Measurements from ENCODE around the gene GPX6.
"Not testable (repeated sequence)": the region's sequence is repeated elsewhere in the genome, so short reads cannot be mapped to it uniquely, and the experiment has no call there.

GPX6 gene

DNA sequence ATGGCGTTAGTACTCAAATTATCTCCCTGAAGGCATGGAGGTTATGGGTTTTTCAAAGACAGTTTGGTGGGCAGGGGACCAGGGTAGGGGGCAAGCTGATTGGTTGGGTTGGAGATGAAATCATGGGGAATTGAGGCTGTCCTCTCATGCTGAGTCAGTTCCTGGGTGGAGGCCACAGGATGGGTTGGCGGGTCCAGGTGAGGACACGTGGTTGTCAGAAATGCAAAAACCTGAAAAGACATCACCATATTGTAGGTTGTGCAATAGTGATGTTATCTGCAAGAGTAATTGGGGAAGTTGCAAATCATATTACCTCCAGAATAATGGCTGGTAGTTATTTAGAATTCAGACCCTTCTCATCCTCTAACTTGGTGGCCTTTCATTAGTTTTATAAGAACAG, 30.1 kb downstream of the GPX6 start:
- Mint-ChIP-seq H3K27me3 (ENCODE audit: low read depth) (peaks cover 52% of the 10 kb centered on the region), H3K4me3 (no peak overlapping the region), H3K9me3 (no peaks in the 10 kb centered on the region), H3K27ac (no peak overlapping the region), H3K4me1 (ENCODE audit: low read depth) (peaks cover 10% of the 10 kb centered on the region), H3K36me3 (ENCODE audit: low read depth) (no peaks in the 10 kb centered on the region)
- DNase-seq (ENCODE audit: low spot score) = no peak

DNA sequence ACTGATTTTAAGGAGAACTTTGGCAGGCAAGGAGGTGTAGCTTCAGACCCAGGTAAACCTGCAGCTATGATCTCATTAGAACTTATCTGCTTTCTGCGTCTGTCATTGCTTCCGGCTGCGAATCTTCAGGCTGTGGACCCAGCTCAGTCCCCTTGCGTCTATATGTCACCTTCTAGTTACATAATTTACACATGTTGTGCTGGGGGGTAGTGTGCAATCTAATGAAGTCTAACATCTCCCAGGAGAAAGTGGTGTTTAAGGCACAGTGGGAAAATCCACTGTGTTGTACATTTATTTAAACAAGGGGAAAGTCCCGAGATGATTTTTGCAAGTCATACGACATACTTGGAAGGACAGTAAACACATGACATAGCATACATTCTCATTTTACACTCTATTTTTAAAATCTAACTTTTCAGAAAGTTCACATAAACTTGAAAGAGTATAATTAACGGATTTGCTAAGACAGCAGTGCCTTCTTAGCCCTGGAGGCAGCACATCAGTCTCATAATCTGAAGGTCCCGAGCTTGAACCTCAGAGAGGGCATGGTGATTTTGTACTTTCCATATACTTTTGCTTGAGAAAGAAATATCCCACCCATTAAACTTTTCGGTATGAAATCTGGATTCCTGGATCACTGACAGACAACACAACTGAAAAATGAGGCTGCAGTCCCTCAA, 35.2 kb downstream of the GPX6 start:
- Mint-ChIP-seq H3K27ac (no peak overlapping the region), H3K4me3 (no peak overlapping the region), H3K4me1 (ENCODE audit: low read depth) (peaks cover 7% of the 10 kb centered on the region), H3K9me3 (no peaks in the 10 kb centered on the region), H3K27me3 (ENCODE audit: low read depth) (peaks cover 69% of the 10 kb centered on the region), H3K36me3 (ENCODE audit: low read depth) (no peaks in the 10 kb centered on the region)
- DNase-seq (ENCODE audit: low spot score) = no peak

DNA sequence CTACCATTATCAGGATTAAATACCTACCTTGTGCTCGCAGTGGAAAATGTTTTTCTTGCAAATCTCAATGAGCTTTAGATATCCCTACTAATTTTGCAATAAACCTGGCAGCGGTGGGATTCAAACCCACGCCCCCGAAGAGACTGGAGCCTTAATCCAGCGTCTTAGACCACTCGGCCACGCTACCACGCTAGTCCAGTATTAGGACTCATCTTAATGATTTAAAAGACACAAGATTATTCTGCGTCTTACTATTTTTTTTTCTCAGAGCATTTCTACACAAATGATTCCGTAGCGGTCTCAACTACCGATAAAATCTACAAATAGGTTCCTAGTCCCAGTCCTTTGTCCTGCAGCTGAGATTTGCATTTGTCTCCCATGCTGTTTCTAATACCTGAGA, 37.1 kb downstream of the GPX6 start:
- no peak for DNase-seq (ENCODE audit: low spot score)
- Mint-ChIP-seq H3K4me1 (ENCODE audit: low read depth) (peaks cover 16% of the 10 kb centered on the region), H3K4me3 (peak overlapping the region; percentile 30), H3K9me3 (no peaks in the 10 kb centered on the region), H3K27me3 (ENCODE audit: low read depth) (peaks cover 83% of the 10 kb centered on the region), H3K27ac (no peak overlapping the region), H3K36me3 (ENCODE audit: low read depth) (no peaks in the 10 kb centered on the region)

DNA sequence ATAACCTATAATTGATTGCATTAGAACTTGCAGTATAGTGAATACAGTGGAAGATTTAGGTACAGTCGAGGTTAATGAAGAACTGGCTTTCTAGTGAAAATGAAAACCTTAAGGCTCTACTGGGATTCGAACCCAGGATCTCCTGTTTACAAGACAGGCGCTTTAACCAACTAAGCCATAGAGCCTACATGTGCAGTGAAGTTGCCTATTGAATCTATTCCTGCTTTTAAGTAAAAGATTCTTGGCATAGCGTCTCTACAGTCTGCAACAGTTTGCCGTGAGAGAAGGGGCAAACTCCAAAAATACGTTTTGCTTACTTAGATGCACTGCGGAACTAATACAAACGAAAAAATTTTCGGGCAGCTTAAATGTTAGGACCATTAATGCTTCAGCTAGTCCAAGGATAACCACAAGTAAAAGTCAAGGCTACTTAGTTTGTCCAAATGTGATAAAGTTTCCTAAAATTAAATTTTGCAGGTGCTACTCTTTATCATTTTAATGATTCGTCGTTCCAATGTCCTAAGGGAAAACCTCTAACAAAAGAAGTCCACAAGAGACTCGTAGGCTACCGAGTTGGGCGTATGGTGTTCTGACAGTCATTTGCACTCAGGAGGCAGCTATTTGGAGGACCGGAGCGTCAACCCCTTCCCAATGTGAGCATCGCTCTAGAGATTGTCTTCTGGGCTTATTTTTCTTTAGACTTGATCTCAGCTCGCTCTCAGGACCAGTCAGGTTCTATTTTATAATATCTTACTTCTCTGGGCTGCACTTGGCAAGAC, 41.0 kb downstream of the GPX6 start:
- Mint-ChIP-seq H3K36me3 (ENCODE audit: low read depth) (no peaks in the 10 kb centered on the region), H3K27me3 (ENCODE audit: low read depth) (peaks cover 62% of the 10 kb centered on the region), H3K27ac (no peak overlapping the region), H3K4me1 (ENCODE audit: low read depth) (peaks cover 16% of the 10 kb centered on the region), H3K9me3 (no peaks in the 10 kb centered on the region), H3K4me3 (peak overlapping the region; percentile 72)
- DNase-seq (ENCODE audit: low spot score) = peak; percentile 10

DNA sequence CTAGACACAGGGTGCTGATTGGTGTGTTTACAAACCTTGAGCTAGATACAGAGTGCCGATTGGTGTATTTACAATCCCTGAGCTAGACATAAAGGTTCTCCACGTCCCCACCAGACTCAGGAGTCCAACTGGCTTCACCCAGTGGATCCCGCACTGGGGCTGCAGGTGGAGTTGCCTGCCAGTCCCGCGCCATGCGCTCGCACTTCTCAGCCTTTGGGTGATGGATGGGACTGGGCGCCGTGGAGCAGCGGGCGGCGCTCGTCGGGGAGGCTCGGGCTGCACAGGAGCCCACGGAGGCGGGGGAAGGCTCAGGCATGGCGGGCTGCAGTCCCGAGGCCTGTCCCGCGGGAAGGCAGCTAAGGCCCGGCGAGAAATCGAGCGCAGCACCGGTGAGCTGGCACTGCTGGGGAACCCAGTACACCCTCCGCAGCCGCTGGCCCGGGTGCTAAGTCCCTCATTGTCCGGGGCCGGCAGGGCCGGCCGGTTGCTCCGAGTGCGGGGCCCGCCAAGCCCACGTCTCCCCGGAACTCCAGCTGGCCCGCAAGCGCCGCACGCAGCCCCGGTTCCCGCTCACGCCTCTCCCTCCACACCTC, 46.3 kb downstream of the GPX6 start:
- peaks cover 51% of the 10 kb centered on the region for H3K27me3 Mint-ChIP-seq (ENCODE audit: low read depth)
- H3K27ac Mint-ChIP-seq; H3K9me3 Mint-ChIP-seq; DNase-seq (ENCODE audit: low spot score); H3K4me3 Mint-ChIP-seq; H3K36me3 Mint-ChIP-seq (ENCODE audit: low read depth); H3K4me1 Mint-ChIP-seq (ENCODE audit: low read depth): not testable (repeated sequence)

DNA sequence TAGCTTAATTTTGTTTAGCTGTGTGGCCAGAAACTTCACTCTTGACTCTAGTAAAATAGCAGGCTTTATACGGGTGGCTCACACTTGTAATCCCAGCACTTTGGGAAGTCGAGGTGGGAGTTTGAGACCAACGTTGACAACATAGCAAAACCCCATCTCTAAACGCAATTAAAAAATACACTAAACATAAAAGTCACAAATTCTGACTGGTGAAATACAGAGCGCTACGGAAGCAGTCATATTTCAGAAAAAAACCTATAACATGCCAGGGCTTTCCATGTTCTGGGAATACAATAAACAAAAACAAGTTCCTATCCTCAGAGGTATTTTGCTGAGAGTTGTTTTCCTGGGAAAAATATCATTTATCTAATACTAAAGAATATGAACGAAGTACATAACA, 47.5 kb downstream of the GPX6 start:
- no peak for DNase-seq (ENCODE audit: low spot score)
- Mint-ChIP-seq H3K27ac (no peak overlapping the region), H3K4me3 (no peak overlapping the region), H3K4me1 (ENCODE audit: low read depth) (peaks cover 3% of the 10 kb centered on the region), H3K36me3 (ENCODE audit: low read depth) (no peaks in the 10 kb centered on the region), H3K27me3 (ENCODE audit: low read depth) (peaks cover 50% of the 10 kb centered on the region), H3K9me3 (no peaks in the 10 kb centered on the region)

DNA sequence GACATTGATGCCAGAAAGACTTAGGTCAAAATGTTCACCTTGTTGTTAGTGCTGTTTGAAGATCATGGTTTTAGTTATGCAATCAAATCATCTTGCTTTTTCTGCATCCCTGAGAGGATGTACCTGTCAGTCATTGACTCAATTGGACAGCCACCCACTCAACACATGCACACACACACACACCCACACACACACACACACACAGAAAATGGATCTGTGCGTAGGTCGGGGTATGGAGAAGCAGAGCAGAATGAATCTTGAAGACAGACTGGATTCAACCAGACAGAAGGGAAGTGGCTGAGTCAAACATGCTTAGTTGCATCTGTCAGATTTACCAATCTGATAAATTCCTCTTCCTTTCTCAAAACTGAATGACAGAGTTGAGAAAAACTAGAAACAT, 53.2 kb downstream of the GPX6 start:
- peaks cover 15% of the 10 kb centered on the region for H3K4me1 Mint-ChIP-seq (ENCODE audit: low read depth)
- DNase-seq (ENCODE audit: low spot score) = peak; percentile 51
- no peak overlapping the region for H3K27ac Mint-ChIP-seq
- H3K36me3 Mint-ChIP-seq (ENCODE audit: low read depth) = no peaks in the 10 kb centered on the region
- H3K27me3 Mint-ChIP-seq (ENCODE audit: low read depth) = peaks cover 71% of the 10 kb centered on the region
- H3K9me3 Mint-ChIP-seq = no peaks in the 10 kb centered on the region
- H3K4me3 Mint-ChIP-seq = peak overlapping the region; percentile 41

DNA sequence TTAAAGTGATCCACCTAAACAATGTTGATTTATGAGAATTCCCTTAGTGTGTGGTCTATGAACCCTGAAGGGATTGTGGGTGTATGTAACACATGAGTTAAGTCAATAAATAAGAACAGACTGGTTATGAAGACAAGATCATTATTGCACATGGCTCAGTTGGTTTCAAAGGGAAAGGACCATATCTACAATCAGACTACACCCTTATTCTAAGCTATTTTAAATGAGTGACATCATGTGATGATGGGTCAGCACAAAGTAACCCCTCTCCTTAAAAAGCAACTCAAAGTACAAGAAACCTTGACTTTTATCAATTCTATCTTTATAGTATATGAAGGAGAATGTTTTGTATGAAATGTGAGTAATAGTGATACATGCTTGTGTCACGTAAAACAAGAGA, 57.0 kb downstream of the GPX6 start:
- Mint-ChIP-seq H3K27me3 (ENCODE audit: low read depth) (peaks cover 65% of the 10 kb centered on the region), H3K4me1 (ENCODE audit: low read depth) (peaks cover 14% of the 10 kb centered on the region), H3K9me3 (no peaks in the 10 kb centered on the region), H3K27ac (no peak overlapping the region), H3K36me3 (ENCODE audit: low read depth) (no peaks in the 10 kb centered on the region), H3K4me3 (no peak overlapping the region)
- no peak for DNase-seq (ENCODE audit: low spot score)
